Measurements from ENCODE around the gene SREK1IP1.
"Not testable (repeated sequence)": the region's sequence is repeated elsewhere in the genome, so short reads cannot be mapped to it uniquely, and the experiment has no call there.

SREK1IP1 gene

DNA sequence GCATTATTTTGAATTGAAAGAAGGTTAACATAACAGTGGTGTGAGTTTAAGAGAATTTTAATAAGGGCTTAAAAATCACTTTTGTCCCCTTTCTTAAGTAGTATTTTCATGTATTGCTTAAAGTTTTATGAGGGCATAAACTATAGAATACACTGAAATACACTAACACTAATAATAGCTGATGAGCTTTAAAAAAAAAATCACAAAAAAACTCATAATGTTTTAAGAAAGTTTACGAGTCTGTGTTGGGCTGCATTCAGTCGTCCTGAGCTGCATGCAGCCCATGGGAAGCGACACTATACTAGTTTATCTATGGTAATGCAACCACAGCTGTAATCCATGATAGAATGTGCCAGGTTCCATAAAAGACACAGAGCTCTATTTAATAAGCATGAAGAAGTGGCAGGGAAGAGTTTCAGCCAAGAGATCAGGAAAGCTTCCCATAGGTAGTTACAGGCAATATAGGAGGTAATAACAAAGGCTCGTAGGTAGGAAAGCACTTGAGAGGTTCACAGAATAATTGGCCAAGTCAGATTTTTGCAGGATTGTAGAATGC lies 4.5 kb downstream of the SREK1IP1 start:
- FAIRE-seq, result no peak

DNA sequence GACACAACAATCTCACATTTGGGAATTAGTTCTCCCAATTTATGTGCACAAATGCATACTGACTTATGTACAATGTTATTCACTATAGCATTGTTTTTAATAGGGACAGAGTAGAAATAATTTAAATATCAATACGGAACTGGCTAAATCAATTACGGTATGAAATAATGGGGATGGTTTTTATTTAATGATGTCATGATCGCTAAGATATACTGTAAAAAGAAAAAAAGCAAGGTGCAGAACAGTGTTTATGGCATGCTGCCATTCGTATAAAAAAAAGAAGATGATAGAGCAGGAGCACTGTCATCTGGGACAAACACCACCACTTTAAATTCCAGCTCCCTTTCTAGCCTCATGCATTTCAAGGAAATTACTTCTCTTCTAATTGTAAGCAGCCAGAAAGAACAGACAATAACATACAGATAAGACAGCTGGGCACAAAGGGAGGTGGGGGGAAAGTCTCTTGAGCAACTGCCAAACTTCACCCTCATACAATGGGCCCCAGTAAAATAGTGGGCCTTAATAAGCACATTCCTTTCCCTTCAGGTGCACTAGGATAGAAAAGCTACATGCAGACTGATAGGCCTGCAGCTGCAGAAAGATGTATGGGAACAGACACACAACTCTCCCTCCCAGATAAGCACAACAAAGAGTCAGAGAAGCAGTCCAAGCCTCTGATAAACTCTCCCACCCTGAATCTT lies 8.4 kb downstream of the SREK1IP1 start:
- no peak for FAIRE-seq

DNA sequence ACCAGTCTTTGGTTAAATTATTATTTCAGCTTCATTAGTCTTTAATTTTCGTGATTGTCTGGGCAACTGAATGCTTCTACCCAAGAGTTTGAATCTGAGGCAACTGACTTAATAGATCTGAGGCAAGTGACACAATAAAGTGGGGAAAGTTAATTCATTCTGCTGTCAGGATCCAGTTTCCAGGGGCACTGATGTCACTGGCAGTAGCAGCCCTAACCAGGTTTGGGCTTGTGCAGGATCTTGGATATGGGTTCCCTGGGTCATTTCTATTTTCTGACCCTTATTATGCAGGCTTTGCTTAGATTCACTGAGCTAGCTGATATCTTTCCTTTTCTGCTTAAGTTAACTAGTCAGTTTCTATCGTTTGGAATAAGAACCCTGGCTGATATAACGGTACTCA lies 9.6 kb downstream of the SREK1IP1 start:
- no peak for FAIRE-seq

GRCh38 chr5:64754066-64754465 lies 14.4 kb downstream of the SREK1IP1 start:
- FAIRE-seq, result no peak

- no peak for FAIRE-seq
Measured at GRCh38 chr5:64749385-64749784, 19.1 kb downstream of the SREK1IP1 start.

GRCh38 chr5:64746446-64746845 lies 22.0 kb downstream of the SREK1IP1 start:
- FAIRE-seq, result no peak

- no peak for FAIRE-seq
Measured at GRCh38 chr5:64744914-64745313, 23.6 kb downstream of the SREK1IP1 start.

- peak; percentile 24 for FAIRE-seq
Measured at GRCh38 chr5:64742821-64743220, 25.7 kb downstream of the SREK1IP1 start.

DNA sequence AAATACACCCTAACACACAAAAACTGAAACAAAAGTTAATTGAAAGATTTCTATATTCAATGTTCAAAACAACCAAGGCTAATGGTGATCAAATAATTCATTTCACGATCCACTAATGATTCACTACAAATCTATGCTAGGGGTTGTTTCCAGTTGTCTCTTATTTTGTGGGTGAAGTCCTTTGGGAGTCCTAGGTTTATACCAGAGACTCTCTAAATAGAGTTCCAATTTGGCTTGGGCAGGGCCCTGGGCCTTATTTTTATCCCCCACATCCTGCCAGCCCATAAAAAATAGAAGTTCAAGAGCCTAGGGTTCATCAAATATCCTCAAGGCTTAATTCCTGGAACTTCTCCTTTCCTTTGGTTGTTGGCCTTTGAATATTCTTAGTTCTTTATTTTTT lies 26.1 kb downstream of the SREK1IP1 start:
- FAIRE-seq, result peak; percentile 51

GRCh38 chr5:64727150-64727549 lies 41.3 kb downstream of the SREK1IP1 start:
- no peak for FAIRE-seq

DNA sequence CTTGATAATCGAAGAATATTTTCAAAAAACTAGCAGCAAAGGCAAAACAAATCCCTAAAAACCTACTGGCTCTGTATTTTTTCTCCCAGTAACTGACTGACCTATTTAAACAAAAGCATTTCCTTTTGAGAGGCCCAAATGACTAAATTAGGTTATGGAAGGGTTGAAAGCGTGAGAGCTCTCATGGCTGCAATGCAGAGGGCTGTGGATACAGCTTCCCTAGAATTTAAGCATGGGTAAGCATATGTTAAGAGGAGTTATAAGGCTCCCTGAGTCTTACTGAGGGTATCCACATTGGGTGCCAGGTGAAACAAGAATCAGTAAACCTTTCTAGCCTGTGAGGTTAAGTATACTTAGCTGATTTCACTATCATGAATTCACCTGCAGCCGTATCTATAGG lies 45.9 kb downstream of the SREK1IP1 start:
- peak; percentile 92 for FAIRE-seq

DNA sequence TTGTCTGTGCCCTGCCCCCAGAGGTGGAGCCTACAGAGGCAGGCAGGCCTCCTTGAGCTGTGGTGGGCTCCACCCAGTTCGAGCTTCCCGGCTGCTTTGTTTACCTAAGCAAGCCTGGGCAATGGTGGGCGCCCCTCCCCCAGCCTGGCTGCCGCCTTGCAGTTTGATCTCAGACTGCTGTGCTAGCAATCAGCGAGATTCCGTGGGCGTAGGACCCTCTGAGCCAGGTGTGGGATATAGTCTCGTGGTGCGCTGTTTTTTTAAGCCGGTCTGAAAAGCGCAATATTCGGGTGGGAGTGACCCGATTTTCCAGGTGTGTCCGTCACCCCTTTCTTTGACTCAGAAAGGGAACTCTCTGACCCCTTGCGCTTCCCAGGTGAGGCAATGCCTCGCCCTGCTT lies 54.0 kb downstream of the SREK1IP1 start:
- not testable (repeated sequence) for FAIRE-seq

- FAIRE-seq, result no peak
Measured at GRCh38 chr5:64707191-64707590, 61.3 kb downstream of the SREK1IP1 start.

DNA sequence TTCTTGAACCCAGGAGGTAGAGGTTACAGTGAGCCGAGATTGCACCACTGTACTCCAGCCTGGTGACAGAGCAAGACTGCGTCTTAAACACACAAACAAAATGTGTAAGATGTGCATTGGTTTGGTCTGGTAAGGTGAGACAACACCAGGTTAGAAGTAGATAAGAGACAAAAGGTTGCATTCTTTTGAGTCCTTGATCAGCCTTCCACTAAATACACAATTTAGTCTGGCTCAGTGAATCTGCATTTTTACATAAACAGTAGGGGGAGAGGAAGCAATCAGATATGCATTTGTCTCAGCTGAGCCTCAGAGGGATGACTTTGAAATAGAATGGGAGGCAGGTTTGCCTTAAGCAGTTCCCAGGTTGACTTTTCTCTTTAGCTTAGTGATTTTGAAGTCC lies 62.4 kb downstream of the SREK1IP1 start:
- peak; percentile 5 for FAIRE-seq

- FAIRE-seq, result no peak
Measured at GRCh38 chr5:64700765-64701164, 67.7 kb downstream of the SREK1IP1 start.

GRCh38 chr5:64696414-64696813 lies 72.1 kb downstream of the SREK1IP1 start:
- FAIRE-seq, result not testable (repeated sequence)

DNA sequence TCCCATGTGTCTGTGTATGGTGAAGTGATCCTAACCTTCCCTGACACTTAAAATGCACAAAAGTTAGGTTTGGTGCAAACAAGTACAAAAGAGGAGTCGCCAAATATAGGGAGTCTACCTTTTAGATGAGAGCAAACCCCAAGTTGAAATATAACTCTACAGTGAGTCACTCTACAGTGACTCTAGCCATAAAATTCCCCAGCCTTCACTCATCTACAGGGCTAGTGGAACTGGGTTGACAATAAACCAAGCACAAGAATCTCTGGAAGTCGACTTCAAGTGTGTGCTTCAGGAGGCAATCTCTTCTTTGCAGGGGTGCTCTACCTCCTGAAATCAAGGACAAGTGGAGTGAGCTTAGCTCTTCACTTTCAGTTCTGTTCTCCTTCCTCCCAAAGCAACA lies 74.9 kb downstream of the SREK1IP1 start:
- FAIRE-seq, result no peak

DNA sequence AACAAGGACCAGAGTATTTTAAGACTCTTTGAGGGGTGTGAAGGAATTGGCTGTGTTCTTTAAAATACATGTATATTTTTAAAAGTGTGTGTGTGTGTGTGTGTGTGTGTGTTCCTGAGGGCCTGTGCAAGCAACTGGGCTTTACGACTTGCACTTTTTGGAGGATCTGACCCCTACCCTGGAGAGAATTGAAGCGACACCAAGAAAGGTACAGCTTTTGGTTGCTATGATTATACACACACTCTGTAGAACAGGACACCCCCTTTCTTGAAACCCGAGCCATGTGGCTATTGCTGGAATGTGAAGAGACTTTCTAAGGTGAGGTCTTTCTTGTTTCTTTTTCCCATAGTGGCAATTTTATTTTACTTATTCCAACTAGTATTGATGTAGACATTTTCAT lies 77.2 kb downstream of the SREK1IP1 start:
- FAIRE-seq, result no peak

DNA sequence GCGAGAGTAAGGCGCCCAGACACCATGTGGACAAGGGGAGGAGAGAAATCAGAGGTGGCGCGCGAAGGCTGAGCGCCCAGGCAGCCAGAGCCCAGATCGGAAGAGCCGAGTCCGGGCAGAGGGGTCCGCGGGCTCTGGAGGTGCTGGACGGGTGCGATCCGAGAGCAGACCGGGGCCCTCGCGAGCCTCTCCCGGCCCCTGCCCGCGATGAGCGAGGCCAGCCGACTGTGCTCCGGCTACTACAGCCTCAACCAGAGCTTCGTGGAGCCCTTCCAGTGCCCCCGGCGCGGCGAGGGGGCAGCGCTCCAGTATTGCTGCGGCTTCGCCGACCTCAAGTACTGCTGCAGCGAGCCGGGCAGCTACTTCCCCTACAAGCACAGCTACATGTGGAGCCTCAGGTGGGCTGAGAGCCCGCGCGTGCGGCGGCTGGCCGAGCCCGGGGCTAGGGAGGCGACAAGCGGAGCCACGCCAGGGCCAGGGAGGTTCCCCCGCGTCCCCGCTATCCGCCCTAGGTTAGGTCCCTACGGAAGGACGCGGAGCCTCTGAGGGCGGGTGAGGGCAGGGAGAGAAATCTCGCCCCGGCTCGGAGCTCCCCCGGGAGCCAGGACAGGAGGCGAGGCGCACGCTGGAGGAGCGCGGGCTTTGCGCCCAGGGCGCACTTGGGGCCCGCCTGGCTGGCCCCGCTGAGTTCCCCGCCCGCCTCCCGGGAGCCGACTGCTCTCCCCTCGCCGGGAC lies 77.9 kb downstream of the SREK1IP1 start, which contains the start of gene SHISAL2B:
TSS of gene SHISAL2B (plus strand) at position 87 of the 735 bp plus-strand sequence. CDS start at position 208, 121 bp downstream.
- no peak for FAIRE-seq

DNA sequence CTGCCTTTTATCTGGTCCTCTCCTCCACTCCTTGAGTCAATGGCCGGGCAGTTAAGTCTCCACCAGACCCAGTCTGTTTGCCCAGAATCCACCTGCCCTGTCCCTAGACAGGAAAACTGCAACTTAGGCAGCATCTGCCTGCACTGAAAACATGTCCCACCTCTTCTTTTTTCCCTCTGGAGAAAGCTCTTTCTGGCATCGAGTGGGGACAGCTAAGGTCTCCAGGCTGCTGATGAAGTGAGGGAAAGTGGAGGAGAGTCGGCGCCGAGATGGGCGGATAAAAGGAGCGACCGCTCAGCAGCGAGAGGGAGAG lies 78.4 kb downstream of the SREK1IP1 start:
- no peak for FAIRE-seq

DNA sequence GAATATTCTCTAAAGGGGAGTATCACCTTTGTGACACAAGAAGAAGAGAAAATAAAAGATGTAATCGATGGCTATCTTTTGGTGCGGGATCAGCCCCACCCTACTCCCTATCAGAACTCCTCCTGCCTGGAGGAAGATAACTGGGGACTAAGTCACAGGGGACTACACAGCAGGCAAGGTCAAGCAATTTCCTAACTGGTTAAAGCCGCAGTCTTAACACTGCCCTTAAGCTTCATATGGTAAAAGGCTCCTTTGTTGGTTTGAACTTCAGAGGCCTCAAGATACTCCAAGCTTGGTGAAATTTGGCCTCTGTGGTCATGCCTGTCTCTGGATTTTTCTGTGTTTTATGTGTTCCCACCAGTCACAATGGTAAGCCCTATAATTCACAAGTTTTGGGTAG lies 79.5 kb downstream of the SREK1IP1 start:
- FAIRE-seq, result no peak

DNA sequence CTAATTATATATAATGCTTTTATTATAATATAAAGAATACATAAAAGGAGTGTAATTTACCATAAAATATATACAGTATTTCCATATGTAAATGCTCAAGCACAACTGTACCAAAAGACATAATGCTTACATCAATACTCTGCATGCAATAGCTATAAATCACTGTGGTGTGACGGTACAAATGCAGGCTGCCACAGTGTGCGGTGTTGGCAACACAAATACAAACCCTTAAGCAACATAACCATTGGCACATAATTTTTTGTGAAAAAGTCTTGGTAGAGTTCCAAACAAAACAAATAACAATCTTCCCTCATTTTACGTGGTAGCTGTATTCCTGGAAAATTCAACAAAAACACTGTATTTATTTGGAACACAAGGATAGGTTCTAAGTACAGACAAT lies 80.1 kb downstream of the SREK1IP1 start:
- no peak for FAIRE-seq

DNA sequence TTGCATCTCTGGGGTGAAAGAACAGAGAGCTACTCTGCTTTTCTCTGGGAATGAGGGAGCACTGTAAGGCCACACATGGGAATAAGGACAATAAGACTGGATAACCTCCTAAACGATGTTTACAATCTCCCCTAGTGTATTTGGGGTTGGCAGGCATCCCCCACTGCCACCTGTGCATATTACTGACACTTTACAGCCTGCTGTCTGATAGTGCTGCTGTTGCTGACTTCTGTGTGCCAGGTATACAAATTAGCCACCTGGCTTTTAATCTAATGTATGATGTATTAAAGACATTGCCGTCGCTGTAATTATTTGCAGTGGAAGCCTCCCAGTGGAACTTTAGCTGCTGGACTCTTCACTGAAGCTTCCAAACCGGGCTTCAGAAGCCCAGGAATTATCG lies 82.6 kb downstream of the SREK1IP1 start:
- no peak for FAIRE-seq

DNA sequence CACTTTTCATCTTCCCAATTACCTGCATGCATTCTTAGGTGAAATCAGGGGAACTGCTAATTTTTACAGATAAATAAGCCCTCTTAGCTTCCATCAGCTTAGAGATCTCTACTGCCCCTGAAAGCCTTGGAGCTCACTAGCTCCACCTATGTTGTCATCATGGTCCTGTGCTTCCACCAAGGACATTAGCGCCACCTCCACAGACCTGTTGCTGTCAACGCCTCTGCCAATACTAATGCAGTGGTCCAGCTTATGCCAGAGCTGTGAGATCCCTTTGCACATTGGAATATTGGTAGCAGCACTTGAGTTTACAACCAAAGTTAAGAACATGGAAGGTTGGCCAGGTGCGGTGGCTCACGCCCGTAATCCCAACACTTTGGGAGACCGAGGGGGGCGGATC lies 85.9 kb downstream of the SREK1IP1 start:
- FAIRE-seq, result no peak

Measured in islet of Langerhans (tissue), 1 donor.